NCI-H82 treated with DMSO at 0.1 percent for 48 hours (cell line): ENCODE data around the gene HLA-C.
"Not testable (repeated sequence)": the region's sequence is repeated elsewhere in the genome, so short reads cannot be mapped to it uniquely, and the experiment has no call there.

Experiments
- DNase-seq: peaks from one replicate; lab custom pipeline; 2025; ENCODE audit not compliant: unreplicated experiment; lab: John Stamatoyannopoulos, UW

Gene HLA-C

DNA sequence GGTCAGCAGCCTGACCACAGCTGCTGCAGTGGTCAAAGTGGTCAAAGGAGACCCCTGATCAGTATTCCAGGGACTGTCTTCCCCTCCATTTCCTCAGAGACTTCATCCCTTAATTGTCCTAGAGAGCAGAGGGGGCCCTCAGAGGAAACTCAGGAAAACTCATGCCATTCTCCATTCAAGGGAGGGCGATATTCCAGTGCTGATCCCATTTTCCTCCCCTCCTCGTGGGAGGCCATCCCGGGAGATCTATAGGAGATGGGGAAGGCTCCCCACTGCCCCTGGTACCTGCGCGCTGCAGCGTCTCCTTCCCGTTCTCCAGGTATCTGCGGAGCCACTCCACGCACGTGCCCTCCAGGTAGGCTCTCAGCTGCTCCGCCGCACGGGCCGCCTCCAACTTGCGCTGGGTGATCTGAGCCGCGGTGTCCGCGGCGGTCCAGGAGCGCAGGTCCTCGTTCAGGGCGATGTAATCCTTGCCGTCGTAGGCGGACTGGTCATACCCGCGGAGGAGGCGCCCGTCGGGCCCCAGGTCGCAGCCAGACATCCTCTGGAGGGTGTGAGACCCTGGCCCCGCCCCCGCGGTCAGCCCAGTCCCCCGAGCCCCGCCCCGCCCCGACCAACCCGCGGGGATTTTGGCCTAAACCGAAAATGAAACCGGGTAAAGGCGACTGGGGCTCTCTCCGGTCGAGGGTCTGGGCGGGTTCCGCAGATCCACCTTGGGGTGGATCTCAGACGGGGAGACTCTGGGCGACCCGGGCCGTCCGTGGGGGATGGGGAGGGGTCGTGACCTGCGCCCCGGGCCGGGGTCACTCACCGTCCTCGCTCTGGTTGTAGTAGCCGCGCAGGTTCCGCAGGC lies 878 bp downstream of the HLA-C start:
- DNase-seq, result no peak

DNA sequence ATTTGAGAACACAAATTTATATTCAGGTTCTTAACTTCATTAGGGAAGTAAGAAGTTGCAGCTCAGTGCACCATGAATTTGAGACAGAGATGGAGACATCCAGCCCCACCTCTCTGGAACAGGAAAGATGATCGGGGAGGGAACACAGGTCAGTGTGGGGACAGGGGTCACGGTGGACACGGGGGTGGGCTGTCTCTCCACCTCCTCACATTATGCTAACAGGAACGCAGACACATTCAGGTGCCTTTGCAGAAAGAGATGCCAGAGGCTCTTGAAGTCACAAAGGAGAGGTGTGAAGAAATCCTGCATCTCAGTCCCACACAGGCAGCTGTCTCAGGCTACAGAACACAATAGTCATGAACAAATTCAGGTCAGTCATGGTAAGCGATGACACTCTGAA lies 3.1 kb downstream of the HLA-C start:
- no peak for DNase-seq

DNA sequence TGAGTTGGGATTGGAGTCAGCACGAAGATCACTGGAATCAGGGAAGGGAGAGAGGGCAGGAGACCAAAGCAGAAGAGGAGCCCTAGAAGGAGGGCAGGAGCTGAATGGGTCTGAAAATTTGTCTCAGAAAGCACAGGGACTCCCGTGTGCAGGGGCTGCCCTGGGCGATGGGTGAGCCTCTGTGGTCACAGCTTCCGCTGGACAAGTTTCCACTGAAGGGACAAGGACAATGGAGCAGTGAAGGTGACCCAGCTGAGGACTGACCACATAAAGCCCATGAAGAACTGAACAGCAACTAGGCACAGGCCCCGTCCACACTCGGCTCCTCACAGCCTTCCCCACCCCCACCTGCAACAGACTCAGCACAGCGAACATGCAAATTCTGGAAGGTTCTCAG lies 3.5 kb downstream of the HLA-C start:
- DNase-seq, result no peak

DNA sequence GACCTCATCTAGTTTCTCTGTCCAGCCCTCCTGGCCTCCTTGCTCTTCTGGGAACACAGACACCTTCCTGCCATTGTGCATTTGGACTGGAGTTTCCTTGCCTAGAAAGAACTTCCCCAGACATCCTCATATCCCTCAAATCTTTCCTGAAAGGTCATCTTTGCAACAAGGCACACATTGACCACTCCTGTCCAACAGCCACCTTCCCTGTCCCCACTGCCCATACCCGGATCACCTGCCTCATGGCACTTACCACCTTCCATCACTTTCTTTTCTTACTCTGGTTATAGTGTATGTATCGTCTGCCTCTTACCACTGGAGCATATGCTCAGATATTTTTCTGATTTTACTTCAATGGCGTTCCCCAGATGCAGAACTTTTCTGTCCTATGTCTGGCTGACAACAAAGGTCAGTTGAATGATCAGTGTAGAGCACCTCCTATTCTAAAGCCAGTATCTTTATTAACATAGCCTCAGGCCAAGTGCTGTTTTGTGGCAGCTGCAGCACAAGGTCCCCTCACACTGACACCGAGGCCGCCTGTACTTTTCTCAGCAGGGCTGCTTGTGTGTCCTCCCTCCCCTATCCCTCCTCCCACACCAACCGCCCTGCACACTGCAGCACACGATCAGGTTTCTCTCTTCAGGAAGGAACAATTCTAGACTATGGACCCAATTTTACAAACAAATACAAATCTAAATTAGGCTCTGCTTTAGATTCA lies 4.1 kb downstream of the HLA-C start:
- no peak for DNase-seq

DNA sequence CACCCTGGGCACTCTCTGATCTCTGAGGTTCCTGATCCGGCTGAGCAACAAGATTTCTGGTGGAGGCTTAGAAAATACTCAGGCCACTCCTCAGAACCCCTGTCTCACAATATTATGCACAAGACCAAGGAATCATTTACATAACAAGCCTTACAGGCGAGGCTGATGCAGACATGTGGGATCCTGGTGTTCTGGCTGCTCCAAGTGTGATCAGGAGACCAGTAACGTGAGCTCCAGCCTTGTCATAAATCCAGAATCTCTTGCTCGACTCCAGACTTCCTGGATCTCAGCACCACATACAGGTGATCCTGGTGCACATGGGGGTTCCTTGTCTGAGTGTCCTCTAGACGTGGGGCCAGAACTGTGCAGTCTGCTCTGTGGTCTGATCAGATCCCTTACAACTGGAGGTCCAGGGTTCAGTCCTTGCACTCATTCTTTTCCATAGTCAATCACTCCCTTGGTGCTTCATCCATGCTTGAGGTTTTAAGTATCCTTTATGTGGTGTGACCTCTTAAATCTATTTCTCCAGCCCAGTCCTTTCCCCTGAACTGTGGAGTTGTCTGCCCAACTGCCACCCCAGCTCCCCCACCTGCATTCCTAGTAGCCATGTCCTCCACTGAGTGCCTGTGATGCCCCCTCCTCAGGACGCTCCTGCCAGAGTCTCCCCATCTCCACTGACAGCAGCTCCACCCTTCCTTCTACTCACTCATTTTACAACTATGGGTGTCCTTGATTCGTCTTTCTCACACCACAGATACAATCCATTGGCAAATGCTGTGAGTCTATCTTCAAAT lies 5.1 kb downstream of the HLA-C start:
- no peak for DNase-seq

DNA sequence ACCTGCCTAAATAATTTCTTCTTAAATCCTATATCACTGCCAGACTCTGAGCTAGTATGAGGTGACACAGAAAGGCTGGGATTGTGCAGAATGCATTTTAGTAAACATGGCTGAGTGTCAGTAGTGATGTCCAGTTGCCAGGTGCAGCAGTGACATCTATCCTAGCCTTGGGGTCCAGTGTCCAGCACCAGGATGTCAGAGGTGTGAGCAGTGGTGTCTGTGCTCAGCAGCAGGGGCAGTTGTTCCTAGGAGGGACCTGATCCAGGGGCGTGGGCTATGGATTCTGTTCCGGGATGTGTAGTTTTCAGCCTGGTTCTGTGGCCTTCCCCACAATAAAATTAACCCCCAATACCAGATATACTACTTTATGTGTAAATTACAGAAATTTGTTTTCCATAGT lies 6.0 kb downstream of the HLA-C start:
- no peak for DNase-seq

DNA sequence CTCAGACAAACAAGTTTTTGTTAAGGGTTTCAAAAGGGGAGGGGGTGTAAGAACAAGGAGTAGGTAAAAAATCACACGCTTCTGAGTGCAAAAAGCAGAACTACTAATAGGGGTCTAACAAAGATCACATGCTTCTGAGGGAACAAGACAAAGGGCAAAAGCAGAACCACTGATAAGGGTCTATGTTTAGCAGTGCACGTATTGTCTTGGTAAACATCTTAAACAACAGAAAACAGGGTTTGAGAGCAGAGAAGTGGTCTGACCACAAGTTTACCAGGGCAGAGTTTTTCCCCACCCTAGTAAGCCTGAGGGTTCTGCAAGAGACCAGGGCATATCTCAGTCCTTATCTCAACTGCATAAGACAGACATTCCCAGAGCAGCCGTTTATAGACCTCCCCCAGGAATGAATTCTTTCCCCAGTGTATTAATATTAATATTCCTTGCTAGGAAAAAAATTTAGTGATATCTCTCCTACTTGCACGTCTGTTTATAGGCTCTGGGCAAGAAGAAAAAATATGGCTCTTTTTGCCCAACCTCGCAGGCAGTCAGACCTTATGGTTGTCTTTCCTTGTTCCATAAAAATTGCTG lies 8.5 kb downstream of the HLA-C start:
- not testable (repeated sequence) for DNase-seq

DNA sequence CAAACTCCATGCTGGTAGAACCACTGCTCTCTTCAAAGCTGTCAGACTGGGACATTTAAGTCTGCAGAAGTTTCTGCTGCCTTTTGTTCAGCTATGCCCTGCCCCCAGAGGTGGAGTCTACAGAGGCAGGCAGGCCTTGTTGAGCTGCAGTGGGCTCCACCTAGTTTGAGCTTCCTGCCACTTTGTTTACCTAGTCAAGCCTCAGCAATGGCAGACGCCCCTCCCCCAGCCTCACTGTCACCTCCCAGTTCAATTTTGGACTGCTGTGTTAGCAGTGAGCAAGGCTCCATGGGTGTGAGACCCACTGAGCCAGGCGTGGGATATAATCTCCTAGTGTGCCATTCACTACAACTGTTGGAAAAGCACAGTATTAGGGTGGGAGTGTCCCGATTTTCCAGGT lies 11.9 kb downstream of the HLA-C start:
- not testable (repeated sequence) for DNase-seq

DNA sequence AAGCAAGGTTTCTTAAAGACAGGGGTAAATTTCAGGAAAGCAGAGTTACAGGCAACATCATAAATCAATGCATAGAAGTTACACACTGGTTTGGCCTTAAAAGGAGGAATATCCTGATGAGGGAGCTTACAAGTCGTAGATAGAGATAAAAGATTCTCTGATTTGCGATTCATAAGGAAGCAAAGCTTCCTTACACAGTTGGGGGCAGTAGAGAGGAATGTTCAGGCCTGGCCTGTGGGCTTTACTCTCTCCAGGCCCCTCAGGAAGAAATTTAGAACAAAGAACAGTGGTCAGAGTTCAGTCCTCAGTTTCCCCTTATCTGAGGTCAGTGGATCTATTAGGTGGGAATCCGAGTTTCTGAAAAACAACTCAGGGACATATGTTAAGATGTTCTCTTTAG lies 19.3 kb downstream of the HLA-C start:
- DNase-seq, result no peak

DNA sequence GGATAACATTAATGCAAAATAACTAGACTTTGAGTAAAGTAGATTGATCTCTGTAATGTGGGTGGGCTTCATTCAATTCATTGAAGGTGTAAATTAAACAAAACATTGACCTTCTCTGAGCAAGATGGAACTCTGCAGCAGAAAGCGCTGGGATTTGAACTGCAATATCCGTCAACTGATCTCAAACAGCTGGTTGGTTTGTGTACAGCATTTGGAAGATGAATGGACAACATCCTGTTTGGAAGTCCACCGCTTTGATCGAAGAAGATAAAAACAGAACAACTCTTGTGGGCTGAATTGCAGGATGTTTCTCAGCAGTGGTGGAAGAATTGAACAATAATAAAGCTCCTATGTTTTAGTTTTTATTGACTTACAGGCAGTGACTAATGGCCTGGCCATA lies 20.6 kb downstream of the HLA-C start:
- no peak for DNase-seq

DNA sequence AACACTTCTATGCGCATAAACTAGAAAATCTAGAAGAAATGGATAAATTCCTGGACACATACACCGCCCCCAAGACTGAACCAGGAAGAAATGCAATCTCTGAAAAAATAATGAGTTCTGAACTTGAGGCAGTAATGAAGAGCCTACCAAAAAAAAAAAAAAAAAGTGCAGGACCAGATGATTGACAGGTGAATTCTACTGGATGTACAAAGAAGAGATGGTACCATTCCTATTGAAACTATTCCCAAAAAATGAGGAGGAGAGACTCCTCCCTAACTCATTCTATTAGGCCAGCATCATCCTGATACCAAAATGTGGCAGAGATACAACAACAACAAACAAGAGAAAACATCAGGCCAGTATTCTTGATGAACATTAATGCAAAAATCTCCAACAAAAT lies 22.7 kb downstream of the HLA-C start:
- no peak for DNase-seq

DNA sequence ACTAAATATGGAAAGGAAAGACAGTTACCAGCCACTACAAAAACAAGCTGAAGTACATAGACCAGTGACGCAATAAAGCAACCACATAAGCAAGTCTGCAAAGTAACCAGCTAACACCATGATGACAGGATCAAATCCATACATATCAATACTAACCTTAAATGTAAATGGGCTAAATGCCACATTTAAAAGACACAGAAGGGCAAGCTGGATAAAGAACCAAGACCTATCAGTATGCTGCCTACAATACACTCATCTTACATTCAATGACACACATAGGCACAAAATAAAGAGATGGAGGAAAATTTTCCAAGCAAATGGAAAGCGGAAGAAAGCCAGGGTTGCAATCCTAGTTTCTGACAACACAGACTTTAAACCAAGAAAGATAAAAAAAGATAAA lies 24.1 kb downstream of the HLA-C start:
- DNase-seq, result no peak

DNA sequence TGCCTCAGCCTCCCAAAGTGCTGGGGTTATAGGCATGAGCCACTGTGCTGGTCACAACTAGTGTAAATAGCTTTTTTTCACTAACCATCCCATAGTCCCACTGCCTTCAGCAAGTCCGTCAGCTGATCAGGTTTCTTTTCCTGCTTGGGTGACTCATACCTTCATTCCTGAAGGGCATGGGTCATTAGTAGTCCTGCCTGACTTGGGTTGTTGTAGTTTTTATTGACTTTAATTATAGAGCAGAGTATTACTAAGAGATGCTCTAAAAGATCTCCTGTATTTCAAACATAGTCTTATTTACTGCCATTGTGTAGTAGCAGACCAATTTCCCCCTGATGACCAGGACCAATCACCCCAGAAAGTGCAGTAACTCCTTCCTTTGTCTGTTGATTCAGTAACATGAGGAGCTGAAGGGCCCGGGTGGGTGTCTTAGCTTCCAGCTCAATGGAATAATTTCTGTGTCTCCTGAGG lies 25.8 kb downstream of the HLA-C start:
- DNase-seq, result no peak

DNA sequence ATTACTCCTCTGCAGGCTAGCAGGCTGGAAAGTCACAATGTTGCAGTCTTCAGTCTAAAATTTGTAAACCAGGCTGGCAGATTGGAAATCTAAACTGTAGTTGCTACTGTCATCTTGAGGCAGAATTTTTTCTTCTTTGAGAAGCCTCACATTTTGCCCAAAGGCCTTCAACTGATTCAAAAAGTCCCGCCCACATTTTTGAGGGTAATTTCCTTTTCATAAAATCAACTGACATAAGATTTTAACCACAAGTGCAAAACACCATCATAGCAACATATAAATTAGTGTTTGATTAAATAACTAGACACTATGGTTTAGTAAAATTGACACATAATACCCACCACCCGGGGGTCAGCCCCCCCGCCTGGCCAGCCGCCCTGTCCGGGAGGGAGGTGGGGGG lies 28.4 kb downstream of the HLA-C start:
- DNase-seq, result no peak

DNA sequence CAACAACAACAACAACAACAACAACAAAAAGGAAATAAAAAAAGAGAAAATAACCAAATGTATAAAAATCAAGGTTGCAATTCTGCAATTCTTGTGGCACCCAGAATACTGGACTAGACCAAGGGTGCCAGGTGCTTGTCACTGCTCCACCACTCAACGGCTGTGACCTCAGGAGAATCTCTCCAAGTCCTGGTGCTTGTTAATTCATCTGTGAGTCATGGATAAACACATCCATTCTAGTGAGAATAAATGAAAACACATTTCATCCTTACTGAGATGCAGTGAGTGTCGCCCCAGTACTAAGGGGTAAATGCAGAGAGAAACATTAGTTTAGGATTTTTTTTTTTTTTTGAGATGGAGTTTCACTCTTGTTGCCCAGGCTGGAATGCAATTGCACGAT lies 32.0 kb downstream of the HLA-C start:
- DNase-seq, result no peak

DNA sequence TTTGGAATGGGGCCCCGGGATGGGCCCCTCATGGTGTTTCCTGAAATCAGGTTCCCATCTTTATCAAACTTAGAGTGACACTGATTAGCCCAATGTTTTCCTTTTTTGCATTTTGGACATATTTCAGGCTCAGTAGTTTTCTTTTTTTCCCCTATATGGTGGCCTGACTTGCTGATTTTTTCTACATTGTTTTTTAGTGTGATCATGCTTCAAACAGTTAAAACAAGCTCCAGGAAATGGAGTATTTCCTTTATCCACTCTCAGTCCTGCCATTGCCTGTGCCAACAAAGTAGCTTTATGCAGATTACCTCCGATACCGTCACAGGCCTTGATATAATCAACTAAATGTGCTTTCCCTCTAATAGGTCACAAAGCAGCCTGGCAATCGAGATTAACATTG lies 37.8 kb downstream of the HLA-C start:
- DNase-seq, result not testable (repeated sequence)

DNA sequence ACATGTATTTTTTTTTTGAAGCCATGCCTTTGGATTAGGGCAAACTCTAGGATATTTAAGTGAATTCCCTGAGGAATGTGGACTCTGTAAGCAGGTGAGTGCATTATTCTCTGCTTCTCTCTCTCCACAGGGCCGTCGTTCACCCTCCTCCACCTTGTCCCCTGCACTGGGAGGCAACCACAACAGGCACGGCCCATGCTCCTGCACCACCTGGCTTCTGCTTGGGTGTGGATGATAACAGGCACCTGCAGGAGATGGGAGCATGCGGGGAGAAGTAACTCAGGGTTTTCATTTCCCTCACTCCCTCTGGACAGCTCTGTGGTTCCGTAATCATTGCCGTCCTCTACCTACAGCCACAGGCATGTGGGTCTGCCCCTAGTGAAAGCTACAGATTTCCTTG lies 43.4 kb downstream of the HLA-C start:
- no peak for DNase-seq

DNA sequence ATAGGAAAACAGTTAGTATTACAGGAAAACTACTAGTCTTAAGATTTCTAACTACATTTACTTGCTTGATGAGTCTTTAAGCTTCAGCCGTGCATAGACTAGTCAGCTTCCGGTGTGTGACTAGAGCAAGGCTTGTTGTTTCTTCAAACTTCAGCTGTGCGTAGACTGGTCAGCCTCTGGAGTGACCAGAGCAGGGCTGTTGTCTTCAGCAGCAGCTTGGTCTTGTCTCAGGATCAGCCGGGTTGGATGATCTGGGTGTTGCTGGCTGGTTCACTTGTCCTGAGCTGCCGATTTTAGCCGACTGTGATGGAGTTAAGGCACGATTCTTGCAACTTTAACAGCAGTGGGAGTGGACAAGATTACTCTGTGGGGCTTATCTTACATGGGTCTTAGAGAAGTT lies 44.7 kb downstream of the HLA-C start:
- DNase-seq, result no peak

DNA sequence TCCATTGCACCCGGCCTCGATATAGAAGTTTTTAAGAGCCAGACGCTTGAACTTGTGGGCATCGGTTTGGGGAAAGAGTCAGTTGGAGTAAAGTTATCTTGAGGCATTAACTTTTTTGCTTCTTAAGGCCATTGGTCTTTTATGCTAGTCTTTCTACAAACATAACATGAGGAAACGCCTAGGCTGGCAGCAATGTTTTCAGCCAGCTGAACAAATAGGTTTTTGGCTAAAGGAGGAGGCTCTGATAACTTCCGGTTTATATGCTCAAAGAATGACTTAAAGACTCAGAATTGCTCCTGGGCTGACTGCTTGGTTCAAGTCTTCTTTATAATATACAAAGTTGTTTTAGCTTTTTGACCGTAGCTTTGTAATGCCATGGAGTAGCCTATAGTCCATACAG lies 46.2 kb downstream of the HLA-C start:
- DNase-seq, result no peak

DNA sequence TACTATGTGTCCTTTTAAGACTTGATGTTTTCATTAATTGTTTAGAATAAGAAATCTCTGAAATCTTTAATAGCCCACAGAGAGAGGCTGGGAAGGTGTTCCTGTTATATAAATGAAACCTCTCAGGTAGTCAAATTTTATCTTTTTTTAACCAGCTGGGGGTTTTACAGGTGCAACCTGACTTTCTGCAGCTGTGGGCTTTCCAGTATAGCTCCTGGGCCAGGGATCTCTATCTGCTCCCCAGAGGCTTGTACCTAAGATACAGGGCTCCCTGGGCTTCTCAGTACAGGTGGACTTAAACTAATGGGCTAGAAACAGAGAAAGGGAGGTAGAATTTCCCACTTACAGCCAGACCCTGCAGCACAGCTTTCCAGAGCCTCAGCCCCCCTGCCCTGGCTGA lies 49.4 kb downstream of the HLA-C start:
- no peak for DNase-seq
